GM19238 (cell line): ENCODE measurements around the gene CADM1.
A peak's percentile ranks its signal among the peaks of the same experiment; 100 is the strongest.

Source experiments
- DNase-seq: peaks from one replicate; pipeline ENCODE4 v3.0.0; 2011; ENCODE audit warnings: low spot score; ENCODE audit not compliant: insufficient read length

CADM1 gene

DNA sequence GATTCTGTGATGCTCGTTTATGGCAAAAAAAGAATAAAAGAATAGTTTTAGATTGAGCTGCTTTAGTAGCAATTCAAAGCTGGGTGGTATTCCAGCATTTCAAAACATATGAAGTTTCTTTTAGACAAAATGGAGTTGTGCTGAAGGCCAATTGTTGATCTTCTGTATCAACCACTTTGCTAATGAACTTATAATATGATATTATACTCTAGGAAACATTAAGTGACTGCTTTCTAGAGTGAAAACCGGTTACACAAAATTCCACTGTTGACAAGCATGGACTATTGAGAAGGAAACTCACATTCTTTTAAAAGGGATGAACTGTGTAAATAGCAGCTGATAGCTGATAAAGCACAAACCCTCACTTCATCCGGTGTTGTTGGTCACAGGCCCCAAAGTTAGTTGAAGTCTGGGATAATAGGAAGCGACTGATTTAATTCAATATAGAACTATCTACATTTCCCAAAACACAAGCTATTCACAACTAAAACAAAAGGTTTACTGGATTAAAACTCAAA, 255.1 kb downstream of the CADM1 start:
- no peak for DNase-seq

DNA sequence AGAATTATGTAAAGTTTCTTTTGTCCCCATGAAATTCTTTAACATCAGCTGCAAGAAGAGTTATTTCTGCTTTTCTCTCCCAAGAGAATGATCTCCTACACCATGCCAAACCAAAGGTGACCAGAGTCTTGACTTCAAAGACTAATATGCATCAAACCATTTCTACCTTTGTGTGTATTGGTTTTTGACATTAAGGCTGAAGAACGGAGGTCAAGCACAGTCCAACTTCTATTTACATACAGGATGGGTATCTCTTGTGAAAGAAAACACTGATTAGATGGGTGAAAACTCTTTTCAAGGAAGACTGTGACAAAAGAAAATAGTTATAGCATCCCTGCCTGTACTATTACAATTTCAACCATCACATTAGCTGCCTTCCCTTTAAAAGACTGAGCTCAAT, 256.3 kb downstream of the CADM1 start:
- no peak for DNase-seq

DNA sequence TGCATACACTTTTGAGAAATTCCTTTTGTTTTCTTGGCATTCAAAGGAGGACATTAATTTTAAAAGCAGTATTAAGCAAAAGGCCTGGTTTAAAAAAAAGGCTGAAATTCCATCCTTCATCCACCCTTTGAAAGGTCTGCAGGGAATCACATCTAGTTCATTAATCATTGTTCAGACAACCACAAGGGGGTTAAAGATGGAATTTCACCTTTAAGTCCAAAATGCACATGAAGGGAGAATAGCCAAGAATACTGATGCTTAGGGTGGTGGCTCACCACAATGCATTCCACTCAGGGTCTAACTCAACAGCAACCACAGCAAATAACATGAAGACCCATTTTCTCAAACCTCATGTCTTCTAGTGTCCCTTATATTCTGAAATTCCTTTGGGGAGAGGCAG, 256.9 kb downstream of the CADM1 start:
- no peak for DNase-seq

DNA sequence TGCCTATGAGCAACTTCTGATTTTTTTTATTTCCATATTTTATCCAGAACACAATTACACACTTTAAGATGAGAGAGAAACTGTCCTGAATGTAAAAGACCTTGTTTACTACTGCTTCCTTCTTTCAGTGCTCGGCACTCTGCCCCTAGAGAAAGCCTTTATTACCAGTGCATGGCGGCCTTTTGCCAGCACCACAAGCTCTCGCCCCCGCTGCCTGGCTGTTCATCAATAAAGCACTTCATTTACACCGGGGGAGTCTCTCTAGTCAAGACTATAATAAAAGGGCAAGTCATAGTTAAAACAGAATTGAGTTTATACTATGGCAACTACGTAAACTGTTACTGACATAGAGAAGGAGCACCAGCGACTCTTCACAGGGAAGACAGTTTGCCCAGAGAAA, 259.5 kb downstream of the CADM1 start:
- no peak for DNase-seq

DNA sequence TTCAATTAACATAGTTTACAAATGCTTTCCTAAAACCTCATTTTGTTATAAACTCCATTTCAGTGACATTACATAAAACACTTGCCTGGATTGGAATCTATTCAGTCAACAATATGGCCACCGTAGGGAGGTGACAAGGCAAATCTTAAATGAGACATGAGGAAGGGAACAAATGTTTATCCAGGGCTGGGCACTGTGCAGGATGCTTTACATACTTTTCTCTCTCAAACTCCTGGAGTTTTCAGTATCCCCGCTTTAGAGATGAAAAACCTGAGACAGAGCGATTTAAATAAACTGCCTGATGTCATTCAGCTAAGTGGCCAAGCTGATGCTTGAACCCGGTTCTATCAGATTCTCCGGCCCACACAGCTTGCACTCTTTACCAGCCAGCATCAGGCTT, 259.9 kb downstream of the CADM1 start:
- no peak for DNase-seq

DNA sequence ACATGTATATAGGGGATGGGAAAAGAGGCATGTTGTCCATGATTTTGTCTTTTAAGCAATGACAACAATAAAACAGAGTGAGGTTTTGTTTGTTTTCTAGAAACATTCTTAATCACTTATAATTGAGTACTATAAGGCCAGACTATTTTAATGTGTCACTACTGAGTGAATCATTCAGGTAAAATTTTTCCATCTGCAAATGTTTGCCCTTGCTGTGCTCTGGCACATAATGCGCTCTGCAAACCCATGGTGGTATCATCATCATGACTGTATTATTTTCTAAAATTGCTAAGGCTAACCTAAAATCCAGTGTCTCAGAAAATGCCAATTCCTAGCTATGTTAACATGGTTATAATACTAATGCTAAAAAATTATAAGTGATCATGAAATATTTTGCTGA, 261.2 kb downstream of the CADM1 start:
- no peak for DNase-seq

DNA sequence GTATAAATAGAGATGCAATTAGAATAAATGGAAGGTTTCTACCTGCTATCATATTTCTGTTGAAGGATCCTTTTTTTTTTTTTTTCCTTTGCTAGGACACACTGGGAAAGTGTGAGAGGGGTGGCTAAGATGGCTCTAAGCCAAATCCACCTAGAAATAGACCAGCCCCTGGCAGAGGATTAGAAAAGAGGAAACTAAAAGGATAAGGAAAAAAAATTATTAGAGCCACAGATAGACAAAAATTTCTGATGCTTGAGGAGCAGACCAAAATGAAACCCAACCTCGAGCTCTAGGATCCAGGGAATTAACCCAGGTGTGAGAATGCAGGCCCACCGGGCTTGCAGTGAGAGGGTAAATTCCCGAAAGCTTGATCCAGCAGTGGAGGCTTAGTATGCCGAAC, 262.3 kb downstream of the CADM1 start:
- no peak for DNase-seq

DNA sequence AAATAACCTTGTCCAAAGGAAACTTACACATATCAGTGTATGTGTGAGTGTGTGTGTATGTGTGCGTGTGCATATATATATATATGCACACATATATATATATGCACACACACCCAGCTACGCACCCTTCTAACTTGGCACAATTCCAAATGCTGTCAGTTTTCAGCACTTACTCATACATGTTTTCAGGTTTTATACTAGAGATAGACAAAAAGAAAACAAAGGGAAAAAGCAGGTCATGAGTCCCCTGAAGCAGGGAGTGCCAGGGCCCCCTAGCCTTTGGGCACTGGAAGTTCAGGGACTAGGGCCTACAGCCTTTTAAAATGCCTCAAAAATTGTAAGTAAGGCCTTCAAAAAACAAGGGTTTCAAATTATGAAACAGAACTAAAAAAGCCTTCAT, 265.4 kb downstream of the CADM1 start:
- no peak for DNase-seq

DNA sequence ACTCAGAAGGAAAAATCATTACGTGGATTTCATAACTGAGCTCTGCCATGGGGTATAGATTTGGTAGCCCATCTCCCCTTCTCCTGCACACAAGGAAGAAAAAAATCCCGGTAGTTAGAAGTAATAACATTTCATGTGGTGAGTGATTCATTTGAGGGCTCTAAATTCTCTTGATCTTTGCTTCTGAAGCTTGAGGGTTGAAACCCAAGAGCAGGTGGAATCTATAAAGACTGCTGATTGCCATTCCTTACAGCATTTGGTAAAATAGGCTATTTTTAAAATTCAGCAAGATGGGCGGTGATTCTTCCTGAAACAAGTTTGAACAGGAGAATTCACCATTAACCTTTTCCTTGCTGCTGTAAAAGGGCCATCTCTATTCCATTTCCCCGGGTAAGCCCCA, 266.1 kb downstream of the CADM1 start:
- DNase-seq: no peak

DNA sequence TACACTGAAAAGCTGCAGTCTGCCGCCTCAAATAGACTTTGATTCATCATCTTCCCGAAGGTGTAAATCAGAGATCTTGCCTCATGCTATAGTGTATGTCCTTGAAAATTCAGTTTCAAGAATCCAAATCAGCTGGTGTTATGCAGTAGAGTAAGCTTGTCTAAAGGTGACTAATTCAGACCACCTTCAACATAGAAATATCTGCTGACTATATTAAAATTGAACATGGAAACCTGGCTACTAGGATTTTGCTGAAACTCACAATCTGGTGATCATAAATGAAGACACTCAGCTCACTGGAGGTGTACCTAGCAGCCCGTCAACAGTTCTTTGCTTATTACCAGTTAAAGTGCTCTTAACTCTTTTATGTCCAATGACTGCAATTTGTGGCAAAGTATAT, 266.6 kb downstream of the CADM1 start:
- DNase-seq: no peak

DNA sequence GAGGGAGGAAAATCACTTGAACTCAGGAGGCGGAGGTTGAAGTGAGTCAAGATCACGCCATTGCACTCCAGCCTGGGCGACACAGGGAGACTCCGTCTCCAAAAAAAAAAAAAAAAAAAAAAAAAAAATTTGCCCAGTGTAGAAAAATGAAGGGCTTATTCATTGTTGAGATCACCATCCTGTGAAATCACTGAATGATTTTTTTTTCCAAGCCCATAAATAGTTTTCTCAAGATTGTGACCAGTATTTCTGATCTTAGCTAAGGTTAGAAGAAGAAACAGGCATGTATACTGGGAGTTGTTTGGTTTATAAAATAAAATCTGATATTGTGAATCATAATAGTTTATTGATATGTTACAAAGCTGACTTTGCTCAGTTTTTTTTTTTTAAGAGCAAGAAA, 269.4 kb downstream of the CADM1 start:
- DNase-seq: no peak

DNA sequence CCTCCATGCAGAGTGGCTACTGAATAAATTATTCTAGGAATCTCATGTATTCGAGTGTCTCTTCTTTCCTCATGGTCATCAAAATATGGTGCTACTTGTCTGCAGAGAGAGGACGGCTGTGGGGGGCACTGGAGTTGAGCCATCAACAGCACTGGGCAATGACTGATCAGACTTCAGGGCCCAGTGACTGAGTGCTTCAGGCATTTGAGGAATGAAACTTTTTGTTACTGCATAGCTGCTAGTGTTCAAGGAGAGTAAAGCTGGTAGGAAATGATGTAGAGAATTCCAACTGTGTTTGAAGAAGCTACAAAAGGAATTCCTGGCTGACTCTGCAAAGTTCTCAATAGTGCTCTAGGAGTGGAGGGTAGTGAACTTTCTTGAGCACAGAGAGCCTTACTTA, 277.7 kb downstream of the CADM1 start:
- no peak for DNase-seq

DNA sequence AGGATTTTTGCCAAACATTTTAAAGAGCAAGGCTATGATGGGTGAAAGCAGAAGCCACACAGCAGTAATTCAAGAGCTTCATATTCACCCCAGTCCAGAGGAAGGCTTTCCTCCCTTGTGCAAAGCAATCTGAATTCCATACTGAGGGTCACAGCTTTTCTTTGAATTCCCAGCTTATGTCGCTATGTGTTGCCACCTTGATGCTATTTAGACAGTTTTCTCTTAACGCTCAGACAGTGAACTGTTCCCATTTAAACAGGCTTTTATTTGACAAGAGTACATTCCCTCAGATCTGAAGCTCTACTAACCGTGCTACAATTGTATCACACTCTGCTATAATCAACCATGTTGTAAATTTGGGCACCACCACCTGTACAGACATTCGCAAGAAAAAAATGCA, 279.7 kb downstream of the CADM1 start:
- DNase-seq: no peak

DNA sequence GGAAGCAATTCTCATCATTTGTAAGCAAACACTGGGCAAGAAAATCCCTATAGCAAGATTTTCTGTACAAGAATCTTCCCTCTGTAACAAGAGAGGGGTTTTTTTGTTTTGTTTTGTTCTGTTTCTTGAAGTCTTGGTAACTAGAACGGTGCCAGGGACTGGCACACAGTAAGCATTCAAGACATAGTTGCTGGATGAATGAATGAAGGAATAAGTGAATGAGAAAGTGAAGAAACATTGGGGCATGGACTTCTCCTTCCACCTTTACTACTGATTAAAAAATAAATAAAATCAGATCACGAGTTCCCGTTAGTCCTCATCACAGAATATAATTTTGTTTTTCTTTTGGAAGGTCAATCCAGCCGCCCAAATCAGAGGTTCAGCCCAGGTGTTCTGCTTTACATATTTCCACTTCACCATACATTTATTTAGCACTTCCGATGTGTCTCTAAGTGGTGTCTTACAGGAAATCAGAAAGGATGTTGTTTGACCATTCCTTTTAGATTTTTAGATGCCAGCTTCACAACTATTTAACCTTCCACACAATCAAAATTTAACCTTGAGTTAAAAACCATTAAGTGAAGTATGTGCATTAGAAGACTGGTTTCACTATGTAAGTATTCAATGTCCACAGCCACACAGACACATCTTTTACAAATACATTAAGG, 281.2 kb downstream of the CADM1 start:
- no peak for DNase-seq

DNA sequence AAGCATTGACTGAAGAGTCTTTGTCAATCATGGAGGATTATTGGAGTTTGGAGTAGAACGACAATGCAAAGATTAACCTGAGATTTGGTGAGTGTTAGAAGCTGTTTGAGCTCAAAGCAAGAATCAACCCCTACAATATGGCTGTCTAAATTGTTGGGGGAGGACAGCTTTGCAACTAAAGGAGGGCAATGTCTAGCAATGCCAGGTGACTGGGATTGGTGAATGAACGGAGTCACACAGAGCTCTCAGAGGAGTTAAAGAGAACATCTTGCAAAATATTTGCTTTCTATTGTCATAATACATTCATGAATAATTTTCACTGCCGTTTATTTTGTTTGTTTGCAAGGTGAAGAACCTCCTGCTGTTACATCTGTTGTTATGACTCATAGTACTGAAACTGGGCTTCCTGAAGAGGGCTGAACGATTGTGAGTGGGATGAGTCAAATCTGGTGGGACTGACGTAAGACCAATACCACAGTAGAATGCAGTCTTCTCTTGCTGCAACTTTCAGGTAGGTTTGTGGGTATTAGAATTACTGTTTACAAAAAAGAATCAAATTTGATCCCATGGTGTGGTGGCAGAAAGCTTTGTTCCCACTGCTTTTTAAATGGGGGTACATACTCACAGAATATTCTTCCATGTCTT, 281.9 kb downstream of the CADM1 start:
- peak; percentile 41 for DNase-seq

DNA sequence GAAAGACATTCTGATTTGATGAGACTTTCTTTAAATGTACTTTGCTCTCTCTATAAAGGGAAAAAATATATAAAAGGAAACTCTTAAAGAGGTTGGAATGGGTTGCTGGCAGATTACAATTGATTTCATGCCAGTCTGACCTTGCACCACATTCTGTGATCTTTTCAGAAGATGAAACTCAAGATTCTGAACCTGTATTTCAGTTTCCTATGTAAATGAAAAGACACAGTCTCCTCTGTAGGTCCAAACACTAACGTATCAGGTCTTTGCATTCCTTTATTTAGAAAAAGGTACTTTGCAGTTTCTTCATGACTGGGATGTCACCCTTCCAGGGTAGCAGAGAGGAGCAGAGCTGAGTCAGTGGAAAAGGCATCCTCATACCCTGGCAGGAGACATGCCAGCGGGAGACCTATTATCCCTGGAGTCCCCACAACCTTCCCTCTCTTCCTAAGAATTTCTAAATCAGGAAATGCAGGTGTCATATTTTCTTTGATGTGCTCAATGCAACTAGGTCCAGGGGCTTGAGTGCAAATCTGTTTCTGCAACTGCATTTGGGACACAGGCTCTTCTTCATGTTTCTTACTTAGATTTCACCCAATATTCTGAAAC, 282.6 kb downstream of the CADM1 start:
- DNase-seq: no peak

DNA sequence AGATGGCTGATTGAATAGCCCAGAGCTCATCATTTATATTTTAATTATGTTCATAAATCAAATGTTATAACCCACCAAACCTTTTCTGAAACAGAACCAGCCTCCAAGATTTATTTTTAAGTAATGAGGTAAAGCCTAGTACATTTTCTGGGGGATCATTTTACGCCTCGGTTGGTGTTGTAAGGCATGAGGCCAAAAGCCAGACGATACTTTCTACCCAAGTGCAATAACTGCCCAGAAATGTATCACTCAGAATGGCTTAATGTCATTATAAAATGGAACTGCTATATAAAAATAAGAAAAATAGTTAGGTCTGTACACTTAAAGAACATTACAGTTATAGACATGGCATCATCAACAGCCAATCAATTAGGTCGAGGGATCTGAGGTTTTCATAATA, 283.3 kb downstream of the CADM1 start:
- no peak for DNase-seq

DNA sequence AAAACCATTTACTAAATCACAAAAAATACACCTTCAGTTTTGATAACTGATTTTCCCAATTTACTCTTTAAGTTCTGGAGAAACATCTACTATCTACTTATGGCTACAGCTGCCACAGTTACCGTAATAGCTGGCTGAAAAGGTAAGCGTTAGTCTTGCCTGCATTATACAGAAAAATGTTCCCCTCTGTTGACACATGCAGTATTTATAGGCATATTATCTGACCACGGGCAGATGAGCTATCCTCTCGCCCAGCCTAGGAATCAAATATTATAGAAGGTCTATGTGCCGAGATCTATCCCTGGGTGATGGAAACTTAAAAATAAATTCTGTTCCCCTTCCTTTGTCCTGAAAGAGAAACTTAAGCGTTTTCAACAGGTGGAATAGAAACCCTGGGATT, 283.8 kb downstream of the CADM1 start:
- DNase-seq: no peak

DNA sequence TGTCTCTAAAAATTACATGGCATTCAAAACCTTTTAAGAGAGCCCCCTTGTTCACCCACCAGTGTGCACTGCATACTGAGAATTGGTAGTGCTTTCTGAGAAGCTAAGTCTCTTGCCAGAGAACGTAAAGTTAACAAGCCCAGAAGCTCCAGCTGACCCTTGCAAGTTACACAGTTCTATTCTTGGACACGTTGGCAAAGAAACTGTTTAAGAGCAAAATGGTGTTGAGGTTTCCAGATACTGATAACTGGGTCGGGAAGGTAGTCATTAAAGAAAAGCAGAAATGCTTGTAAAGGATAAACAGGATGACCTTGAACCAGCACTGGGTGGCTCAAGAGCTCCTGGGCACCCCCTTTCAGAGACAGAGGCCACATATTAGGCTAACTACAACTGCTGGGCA, 284.8 kb downstream of the CADM1 start:
- DNase-seq: no peak

DNA sequence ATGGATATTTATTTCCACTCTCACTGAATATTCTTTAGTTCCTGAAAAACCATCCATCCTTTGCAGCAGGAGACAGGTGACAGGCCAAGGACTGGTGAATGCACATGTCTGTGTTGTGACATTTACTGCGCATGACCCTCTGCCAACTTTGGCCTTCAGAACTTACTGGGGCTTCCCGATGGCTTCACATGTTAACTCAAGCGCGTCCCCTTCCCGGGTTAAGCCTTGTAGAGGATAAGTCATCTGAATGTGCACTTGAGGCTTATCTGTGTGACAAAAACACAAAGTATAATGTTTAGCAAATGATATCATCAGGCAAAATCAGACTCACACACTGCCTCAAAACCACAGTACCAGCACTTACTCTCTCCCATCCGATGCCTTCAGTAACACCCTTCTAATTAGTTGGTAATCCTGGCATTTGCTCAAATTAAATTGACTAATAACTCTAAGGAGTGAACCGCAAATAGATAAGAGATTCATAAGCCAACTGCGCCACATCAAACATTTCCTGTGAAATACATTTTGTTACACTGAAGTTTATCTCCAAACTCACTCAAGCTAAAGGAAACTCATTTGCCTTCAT, 286.4 kb downstream of the CADM1 start:
- DNase-seq: no peak

DNA sequence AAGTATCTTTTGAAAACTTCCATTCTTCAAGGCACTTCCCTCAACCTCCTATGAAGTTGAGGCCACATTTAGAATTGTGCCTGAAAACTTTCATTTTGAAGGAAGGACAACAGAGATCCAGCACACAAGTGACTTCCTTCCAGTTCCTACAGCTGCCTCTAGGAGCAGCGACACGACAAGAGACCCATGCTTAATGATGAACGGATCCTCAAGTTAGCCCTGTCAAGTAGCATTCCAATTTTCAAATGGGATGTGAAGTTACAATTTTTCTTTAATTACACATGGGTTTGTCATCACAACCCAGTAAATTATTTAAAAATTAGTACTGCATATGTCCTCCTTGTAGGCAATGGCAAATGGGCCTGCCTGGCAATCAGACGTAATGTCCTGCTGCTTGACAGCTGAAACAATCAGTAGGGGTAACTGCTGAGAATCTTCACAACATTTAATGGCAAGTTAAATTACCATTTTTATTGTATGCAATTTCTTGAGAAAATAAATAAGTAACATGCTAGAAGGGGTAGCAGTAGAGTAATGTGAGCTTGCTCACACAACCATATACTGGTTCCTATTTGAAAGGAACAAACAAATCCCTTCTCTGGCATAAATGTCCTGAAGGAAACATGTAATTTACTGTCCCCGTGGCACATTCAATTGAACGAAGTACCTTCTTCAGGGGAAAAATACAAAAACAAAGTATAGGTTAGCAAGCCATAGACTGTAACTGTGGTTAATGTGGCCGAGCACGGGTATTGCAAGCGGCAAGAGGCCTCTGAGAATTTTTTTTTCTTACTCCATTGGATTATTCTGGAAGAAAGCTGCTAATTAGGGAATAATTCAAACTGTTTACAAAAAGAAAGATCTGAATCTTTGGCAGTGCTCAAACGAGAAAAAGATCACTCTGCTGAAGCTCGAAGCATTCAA, 288.3 kb downstream of the CADM1 start:
- no peak for DNase-seq
